HG03060 (cell line): Measurements from ENCODE around the gene PMP22.
"Not testable (repeated sequence)": the region's sequence is repeated elsewhere in the genome, so short reads cannot be mapped to it uniquely, and the experiment has no call there.

Source experiments
- ATAC-seq: cut with Tn5 transposase; IDR thresholded peaks from one replicate; pipeline ENCODE4 v1.9.1; 2021; ENCODE audit warnings: low read depth, moderate number of reproducible peaks; ENCODE audit not compliant: unreplicated experiment

The PMP22 gene

DNA sequence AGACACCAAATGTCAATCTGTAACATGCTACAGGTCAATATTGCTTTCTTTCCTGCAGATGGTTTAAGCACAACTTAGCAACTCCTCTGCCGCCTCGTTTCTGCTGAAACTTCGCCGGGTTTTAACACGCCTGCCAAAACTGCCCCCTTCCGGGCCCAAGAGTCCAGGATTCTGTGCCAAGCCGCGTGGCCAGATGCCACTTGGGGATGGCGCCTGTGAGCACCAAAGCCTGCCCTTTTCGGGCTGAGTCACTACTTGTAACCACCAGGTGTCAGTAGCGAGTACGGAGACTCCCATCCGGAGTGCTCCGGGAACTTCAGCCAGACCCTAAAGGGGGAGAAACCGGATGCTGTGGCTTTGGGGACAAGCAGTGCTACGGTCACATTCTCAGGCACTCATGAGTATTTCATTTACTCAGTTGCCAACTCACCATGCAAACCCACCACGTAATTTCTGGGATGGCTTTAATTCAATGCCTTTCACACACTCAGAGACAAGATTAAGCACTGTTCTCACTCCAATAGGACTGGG is 7.8 kb downstream of the PMP22 start:
- ATAC-seq, result no peak

DNA sequence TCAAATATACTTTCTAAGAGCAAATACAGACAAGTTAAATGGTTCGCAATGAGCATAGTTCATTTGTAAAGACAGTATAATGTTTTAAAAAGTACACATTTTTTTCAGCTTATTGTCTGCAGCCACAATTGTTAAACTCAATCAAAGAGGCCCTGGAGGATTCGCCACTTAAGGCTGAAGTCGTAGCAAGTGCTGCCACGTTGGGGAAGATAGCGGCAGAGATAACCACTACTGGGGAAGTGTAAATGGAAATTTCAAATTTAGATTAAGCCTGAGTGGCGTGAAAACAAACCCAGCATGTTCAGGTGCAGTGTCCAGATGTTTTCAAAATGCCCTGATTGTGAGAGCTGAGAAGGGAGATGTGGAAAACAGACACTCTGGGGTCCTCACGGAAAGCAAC is 8.4 kb downstream of the PMP22 start:
- ATAC-seq, result no peak

DNA sequence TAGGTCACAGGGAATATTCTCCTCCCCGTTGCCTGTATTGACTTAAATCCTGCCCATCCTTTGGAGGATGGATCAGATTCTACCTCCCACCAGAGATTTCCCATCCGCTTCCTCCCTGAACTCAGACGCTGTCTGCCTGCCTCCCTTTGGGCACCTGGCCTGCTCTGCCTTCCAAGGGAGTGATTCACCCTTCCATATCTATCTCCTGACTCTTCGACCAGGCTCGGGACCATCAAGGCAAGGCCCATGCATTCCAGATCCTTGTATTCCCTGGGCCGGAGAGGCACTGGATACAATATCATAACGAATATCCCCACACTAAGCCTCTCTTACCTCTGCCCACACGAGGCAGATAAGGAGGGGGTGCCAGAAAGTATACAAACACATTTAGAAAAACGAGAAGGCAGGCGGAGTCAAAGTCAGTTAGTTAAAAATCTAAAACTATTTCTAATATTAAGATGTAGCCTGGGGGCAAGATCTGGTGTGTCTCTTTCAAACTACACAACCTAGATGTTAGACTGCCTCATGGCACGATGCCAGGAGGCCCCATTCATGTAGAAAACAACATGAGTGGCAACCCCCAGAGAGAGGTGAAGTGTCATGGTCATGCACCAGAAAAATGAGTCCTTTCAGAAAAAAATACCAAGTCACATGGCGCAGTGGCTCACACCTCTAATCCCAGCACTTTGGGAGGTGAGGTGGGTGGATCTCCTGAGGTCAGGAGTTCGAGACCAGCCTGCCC is 9.2 kb downstream of the PMP22 start:
- ATAC-seq, result no peak

DNA sequence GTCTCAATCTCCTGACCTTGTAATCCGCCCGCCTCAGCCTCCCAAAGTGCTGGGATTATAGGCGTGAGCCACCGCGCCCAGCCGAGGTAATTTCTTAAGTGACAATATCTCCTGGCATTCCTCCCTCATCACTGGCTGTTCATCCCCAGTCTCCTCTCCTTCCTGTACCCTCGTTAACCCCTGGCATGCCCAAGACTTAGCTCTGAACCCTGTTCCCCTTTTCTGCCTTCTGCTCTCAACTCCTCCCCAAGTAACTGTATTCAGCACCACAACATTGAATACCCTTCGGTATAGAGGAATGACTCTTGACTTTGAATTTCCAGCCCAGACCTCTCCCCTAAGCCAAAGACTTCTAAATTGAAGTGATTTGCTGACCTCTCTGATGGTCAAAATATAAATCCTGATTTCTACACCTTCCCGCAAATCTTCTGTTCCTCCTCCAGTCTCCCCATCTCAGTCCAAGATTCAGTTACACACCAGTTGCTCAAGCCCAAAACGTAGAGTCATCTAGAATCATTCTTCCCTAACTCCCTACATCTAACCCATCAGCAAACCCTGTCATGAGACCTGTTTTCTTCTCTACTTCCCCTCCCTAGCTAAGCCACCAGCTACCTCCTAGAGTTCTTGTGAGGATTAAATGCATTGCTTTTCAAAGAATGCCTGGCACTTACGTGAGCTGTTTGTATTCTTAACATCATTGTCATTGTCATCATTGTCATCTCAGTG is 14.8 kb downstream of the PMP22 start:
- ATAC-seq, result no peak

DNA sequence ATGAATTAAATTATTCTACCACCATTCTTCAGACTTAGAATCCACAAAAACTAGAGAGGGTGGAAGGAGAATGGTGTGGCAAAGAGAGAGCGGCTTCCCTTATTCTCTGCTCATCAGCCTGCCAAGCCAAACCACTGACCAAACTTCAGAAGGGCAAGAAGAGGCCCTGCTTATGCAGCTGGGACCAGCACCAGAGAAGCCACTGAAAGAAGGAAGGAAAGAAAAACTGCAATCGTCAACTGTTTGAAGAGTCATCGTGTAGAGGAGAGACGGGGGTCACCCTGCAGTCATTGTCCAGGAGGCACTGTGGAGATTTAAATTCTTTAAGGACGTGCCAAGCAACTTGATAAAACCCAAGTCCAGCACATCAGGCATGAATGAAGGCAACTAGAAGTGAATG is 15.6 kb downstream of the PMP22 start:
- no peak for ATAC-seq

DNA sequence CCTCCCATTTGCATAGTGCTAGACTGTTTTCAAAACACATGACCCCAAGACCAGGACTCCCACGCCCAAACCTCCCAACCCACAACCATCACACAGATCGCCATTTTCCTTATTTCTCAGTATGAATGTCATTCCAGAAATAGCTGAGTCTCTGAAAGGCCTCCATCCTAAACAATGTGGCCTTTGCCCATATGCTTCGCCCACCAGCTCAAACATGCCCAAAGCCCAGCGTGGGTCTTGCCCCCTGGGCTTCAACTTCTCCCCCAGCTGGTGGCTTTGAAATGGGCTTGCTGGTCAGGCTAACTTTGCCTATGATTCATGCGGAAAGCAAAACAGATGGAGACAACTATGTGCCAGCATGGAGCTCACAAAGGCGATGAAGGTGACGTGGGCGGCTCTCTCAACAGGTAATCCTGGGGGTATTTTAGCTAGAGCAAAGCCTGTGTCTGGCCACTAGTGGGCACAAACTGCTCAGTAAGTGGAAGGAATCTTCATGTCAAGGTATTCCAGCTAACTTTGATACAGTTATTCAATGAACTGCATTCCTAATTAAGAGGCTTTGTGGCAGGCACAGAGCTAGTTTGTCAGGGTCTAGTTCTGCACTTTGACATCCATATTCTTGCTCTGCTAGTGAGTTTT is 17.1 kb downstream of the PMP22 start:
- no peak for ATAC-seq

DNA sequence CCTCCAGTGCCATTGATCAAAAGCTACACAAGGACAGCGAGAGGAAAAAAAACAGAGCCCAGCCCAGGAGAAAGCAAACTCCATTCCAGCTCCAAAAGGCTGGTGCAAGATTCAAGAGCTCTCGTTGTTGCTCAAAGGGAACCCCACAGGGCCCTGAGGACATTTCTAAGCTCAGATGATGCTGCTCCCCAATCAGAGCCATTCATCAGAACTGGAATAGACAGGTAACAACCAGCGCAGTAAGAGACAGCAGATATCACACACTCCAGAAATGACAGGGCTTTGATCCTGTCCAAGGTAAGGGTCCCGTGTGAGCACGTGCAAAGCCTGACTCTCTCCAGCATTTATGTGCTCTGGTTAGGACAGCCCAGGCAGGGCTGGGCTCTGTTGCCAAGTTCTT is 20.1 kb downstream of the PMP22 start:
- ATAC-seq, result no peak

DNA sequence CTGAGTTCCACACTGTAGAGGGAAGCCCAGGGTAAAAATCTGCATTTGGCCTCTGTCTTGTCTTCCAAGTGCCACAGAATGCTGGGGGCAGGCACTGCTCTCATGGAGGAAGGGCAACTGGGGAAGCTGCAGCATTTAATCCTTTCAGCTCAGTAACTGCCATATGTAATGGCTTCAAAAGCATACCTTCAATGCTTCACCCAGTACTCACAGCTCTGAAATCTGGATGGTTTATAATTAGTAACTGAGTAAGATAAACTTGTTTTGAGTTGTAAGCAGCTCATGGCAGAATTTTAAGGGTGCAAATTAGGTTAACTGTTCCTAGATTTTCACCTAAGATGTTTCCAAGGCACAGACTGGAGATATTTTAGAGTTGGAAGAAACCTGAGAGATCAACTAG is 24.5 kb downstream of the PMP22 start:
- ATAC-seq, result no peak

DNA sequence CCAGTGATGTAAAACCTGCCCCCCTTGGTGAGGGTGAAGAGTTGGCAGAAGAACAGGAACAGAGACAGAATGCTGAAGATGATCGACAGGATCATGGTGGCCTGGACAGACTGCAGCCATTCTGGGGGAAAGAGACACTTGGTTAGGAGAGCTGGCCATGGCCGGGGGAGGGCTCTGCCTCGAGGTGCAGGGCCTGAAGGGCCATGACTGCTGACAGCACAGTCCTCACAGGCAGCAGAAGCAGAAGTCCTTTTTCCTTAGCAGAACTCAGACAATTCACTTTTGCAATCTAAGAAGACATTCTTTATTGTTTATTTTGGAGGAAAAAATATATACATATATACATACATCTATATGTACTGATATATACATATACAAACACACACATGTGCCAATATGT is 25.6 kb downstream of the PMP22 start:
- no peak for ATAC-seq

DNA sequence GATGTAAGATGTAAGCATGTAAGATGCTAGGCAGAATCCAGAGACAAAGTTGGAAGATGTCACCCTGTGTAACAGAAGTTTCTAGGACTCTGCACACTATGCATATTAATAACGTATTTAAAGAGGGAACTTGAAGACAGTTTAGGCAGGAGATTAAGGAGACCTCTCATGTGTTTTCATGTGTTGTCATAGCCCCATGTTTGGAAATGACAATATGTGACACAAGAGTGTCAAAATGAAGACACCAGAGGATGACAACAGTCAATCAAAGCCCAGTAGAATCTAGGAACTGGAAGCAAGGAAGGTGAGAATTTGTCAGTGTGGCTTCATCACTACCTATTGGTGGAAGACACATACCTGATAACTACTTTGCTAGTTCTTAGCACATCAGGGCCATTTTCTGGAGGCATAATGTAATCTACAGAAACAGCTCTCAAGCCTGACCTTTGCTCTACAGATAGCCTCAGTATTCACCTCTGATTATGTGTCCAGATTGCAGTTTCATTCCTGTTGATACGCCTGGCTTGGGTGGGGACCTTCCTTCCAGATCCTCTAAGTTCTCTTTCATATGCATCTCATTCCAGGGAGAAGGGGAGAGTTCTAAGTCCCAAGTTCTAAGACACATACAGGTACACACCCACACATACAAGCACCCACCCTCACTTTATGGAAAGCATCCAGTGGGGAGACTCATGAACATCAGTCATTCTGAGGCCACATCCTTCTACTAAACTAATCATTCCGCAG is 26.3 kb downstream of the PMP22 start:
- ATAC-seq, result no peak

DNA sequence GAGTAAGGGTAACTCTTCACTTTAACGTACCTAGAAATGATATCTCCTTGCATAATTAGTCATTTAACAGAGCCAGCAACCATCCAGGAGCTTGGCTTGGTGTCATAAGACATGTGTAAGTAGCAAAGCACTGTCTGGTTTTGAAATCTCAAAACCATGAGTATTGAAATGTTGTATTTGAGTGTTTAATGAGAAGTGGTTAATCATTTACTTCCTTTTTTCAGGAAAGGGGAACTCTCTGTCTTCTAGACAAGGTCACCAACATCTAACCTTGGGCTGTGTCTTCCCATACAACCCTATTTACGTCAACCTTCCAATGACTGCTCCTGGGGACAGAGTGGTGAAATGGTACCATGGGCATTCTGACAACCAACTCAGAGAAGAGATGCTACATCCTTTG is 27.1 kb downstream of the PMP22 start:
- no peak for ATAC-seq

DNA sequence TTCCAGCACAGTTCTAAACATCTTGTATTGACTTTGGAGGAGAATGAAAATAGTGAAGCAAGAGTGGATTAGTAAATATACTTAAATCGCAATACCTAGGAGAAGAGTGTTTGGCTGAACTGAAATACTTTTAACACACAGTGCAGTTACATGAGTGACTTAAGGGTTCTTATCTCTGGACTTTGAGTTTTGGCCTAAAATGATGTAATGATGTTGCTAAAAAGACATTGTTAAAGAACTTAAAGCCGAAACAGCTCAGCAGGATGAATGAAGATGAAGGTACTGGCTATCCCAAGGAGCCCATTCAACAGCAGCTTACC is 28.1 kb downstream of the PMP22 start:
- ATAC-seq, result no peak

DNA sequence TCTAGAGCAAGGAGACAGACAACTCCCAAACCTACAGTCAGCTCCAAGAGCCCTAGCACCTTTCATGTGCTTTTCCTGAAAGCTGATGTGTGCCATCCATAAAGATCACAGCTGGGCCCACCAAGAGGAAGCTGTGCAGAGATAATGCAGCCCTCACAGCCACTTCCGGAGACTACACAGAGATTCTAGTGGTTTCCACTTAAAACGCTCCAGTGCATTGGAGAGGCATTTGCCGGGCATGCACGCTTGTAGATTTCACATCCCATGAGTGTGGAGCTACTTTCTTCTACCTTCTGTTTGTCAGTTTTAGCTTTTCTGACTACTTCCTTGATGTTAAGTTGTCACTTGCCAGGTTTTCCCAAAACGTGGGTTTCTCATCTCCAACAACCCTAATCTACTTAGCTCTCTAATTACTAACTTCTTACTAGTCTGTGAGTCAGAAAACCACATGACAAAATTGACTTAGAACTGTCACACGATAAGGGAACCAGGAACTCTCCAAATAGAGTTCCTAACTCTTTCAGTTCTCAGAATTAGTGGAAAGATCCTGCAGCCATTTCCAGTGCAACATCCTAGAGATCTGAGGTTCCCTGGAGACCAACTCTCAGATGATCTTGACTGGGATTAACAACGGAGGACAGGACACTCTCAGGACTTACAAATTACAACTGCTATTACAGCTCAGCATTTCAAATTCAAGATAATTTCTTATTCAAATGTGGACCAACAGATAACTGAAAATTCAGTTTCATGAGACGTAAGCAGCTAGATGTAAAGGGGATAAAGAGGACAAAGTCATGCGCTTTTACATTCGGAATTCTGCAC is 28.6 kb downstream of the PMP22 start:
- ATAC-seq, result no peak

DNA sequence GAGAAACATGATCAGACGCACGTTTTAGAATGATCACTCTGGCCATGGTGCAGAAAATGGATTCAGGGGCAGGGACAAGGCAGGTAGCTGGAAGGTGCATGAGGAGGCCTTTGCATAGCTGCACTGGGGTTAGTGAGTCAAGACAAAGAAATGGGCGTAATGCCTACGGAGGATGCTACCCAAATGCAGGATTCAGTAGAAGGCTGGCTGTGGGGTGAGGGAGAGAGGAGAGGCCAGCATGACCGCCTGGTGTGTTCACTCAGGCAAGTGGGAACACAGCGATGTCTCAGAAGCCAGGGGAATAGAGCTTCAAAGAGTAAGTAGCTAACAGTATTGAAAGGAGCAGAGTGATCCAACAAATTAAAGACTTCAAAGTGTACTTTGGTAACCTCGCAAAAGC is 31.2 kb downstream of the PMP22 start:
- ATAC-seq, result no peak

DNA sequence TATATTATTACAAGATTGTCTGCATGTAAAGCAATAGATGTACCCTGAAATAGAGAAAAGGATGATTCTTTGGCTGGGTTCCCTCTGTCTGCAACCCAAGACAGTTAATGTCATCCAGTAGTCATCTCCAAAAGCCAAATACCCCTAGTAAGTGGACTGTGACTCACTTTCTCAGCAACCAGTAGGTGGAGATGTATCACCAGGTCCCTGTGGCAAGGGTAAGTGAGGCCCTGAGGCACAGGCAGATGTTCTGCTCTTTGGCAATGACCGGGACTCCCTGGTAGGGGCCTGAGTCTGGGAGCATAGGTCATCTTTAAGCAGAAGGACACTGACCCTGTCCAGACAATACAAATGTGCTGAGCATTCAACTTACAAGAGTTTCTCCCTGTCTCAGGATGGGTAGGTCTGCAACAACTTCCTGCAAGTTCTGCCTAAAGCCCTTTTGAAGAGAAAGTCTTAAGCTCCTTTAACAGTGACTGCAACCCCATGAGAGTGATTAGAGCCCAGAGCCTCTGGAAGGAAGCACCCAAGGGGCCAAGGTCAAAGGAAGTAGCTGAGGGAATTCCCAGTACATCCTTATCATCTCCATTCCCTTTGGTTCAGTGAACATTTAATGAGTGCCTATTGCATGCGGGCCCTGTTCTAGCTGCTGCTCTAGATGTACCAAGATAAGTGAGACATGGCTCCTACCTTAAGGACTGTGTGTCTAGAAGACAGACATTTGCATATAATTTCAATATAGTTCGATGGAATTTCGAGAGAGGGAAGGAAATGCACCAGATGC is 31.9 kb downstream of the PMP22 start:
- ATAC-seq, result no peak

DNA sequence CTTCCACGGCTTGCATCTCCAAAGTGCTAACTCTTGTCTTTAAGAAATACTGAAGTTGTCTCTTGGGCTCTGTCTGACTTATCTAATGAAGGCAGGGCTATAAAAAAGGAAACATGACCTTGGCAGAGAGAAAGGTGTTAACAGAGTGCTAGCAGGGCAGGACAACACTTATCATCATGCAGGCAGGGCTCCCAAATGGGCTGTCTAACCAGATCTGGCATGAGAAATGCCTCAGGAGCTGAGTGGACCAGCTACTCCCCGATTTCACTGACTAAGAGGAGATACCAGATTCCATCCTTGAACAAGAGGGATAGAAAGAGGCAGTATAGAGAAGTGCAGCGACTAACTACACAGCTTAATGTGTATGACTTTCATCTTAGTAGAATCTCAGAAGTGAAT is 32.6 kb downstream of the PMP22 start:
- ATAC-seq, result no peak

DNA sequence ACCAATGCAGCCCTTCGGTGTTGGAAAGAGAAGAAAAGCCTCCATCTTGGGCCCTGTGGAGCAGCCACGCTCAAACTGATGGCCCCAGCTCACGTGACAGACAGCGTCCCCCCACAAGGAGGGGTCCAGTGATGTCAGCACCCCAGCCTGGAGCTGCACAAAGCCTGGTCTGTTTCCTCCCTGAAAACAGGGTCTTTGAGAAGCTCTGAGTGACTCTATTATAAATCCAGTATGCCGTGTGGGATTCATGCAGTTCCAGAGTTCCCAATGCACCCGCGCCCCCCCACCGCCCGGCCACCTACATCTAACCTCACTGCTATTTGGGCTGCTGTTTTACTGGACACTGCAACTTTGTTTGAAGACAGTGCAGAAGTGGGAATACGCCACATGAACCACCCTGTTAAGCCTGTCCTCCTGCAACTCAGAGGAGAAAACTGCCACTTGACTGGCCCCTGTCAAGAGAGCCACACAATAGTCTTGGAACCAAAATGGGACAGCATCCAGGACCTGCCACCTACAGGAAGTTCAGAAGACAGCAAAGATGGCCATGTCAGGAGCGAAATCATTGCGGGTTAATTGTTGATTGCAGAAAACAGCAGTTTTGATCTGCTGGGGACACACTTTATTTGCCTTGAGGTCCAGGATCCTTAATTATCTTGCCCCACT is 33.1 kb downstream of the PMP22 start:
- no peak for ATAC-seq

DNA sequence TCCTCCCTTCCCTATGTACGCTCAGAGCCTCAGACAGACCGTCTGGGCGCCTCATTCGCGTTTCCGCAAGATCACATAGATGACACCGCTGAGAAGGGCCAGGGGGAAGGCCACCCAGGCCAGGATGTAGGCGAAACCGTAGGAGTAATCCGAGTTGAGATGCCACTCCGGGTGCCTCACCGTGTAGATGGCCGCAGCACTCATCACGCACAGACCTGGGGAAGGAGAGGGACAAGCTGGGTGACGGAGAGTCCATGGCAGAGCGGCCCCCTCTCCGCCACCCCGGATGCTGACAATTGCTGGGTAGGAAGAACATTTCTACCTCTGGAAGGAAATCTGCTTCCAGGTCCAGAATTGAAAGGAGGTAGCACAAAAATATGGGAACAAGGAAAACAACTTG is 34.3 kb downstream of the PMP22 start:
- no peak for ATAC-seq

DNA sequence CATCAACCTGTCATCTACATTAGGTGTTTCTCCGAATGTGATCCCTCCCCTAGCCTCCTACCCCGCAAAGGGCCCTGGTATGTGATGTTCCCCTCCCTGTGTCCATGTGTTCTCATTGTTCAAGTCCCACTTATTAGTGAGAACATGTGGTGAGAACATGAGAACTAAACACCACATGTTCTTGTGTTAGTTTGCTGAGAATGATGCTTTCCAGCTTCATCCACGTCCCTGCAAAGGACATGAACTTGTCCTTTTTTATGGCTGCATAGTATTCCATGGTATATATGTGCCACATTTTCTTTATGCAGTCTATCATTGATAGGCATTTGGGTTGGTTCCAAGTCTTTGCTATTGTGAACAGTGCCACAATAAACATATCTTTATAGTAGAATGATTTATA is 43.3 kb downstream of the PMP22 start:
- not testable (repeated sequence) for ATAC-seq
